Hypothalamus (tissue), 51 donors: Measurements from ENCODE around the gene DNM3.
"Not testable (repeated sequence)": the region's sequence is repeated elsewhere in the genome, so short reads cannot be mapped to it uniquely, and the experiment has no call there.

Experiments
- DNase-seq, 51 donors: peaks; one replicate each; lab custom pipeline; 2025; lab: John Stamatoyannopoulos, UW

The DNM3 gene

GRCh38 chr1:172342584-172343239, 501.4 kb downstream of the DNM3 start:
- DNase-seq, result no peak

GRCh38 chr1:172343240-172344160, 502.2 kb downstream of the DNM3 start:
- no peak for DNase-seq

GRCh38 chr1:172344444-172344843, 503.1 kb downstream of the DNM3 start:
- DNase-seq, result no peak

GRCh38 chr1:172345077-172345476, 503.8 kb downstream of the DNM3 start:
- no peak for DNase-seq

GRCh38 chr1:172347416-172347815, 506.1 kb downstream of the DNM3 start:
- DNase-seq, result no peak

- no peak for DNase-seq
Observed at GRCh38 chr1:172350856-172351255, 509.6 kb downstream of the DNM3 start.

- no peak for DNase-seq
Observed at GRCh38 chr1:172351346-172351745, 510.0 kb downstream of the DNM3 start.

- DNase-seq, result no peak
Observed at GRCh38 chr1:172351754-172352161, 510.5 kb downstream of the DNM3 start.

- DNase-seq, result no peak
Observed at GRCh38 chr1:172352435-172352834, 511.1 kb downstream of the DNM3 start.

GRCh38 chr1:172354291-172355274, 513.3 kb downstream of the DNM3 start:
- no peak for DNase-seq

GRCh38 chr1:172356620-172357019, 515.3 kb downstream of the DNM3 start:
- no peak for DNase-seq

- DNase-seq, result no peak
Observed at GRCh38 chr1:172357753-172358385, 516.6 kb downstream of the DNM3 start.

- DNase-seq, result no peak
Observed at GRCh38 chr1:172359491-172359999, 518.2 kb downstream of the DNM3 start.

- no peak for DNase-seq
Observed at GRCh38 chr1:172360511-172360910, 519.2 kb downstream of the DNM3 start.

- no peak for DNase-seq
Observed at GRCh38 chr1:172360985-172361384, 519.7 kb downstream of the DNM3 start.

GRCh38 chr1:172363852-172364251, 522.6 kb downstream of the DNM3 start:
- DNase-seq, result no peak

GRCh38 chr1:172371646-172372045, 530.3 kb downstream of the DNM3 start:
- DNase-seq, result not testable (repeated sequence)

- no peak for DNase-seq
Observed at GRCh38 chr1:172373864-172374263, 532.6 kb downstream of the DNM3 start.

- no peak for DNase-seq
Observed at GRCh38 chr1:172375211-172375631, 533.9 kb downstream of the DNM3 start.

GRCh38 chr1:172376431-172376830, 535.1 kb downstream of the DNM3 start:
- no peak for DNase-seq
